IPS-NIHi11 (cell line): ENCODE data around the gene NAA60.
"Not testable (repeated sequence)": the region's sequence is repeated elsewhere in the genome, so short reads cannot be mapped to it uniquely, and the experiment has no call there.

Experiments
- DNase-seq: peaks from one replicate; pipeline ENCODE4 v3.0.0; 2012; ENCODE audit warnings: mixed read lengths, low spot score

NAA60 gene

DNA sequence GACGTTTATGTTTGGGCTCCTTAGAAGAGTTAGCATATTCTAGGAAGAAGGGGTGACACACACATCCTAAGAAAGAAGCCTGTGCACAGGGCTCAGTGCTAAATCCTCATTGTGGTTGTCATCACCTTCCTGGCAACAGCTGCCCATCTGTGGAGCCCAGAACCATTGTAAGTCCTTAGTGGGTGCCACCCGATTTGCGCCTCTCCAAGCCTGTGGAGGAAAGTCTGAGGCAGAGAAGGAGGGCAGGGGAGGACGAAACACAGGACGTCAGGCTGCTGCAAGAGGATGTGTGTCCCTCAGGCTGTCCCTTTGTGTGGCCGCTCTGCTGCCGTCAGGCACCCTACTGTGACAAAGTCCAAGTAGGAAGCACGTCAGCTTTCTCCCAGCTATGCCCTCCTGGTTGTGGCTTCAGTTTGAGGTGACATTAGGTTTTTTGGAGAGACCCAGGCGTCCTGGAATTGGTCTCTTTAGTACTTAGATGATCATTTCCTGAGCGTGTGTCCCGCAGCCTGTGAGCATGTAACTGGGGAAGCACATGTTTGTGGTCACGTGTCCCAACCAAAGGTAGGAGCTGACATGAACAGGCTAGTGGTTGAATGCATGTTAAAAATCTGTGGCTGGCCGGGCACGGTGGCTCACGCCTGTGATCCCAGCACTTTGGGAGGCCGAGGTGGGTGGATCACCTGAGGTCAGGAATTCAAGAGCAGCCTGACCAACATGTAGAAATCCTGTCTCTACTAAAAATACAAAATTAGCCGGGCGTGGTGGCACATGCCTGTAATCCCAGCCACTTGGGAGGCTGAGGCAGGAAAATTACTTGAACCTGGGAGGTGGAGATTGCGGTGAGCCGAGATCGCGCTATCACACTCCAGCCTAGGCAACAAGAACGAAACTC is 68.1 kb downstream of the NAA60 start:
- no peak for DNase-seq

DNA sequence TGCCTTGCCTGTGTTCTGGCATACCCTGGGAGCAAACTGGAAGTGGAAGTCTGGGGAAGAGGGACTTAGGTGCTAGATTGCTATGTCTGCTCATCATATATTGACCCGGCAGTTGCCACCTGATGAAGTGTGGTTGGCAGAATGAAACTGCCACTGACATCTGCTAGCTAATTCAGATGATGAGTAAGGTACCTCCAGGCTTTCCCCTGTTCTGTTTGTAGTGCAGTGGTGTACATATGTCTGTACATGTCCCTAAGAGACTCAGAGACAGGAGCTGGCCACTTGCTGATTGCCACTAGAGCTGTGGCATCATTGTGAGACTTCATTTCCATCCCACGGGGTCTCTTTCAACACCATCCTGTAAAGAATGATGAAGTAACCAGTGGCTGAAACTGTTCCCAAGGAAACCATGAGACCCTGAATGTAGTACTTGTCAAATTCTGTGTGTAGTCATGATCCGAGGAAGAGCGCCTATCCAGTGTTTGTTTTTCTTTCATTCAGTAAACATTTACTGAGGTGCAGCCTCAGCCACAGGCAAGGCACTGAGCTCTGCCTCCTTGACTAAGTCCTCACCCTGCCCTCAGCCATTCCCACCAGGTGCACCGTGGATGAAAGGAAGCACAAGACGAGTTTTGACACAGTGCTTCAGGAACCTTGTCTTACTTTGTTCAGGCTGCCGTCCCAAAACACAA is 70.6 kb downstream of the NAA60 start:
- DNase-seq, result no peak

DNA sequence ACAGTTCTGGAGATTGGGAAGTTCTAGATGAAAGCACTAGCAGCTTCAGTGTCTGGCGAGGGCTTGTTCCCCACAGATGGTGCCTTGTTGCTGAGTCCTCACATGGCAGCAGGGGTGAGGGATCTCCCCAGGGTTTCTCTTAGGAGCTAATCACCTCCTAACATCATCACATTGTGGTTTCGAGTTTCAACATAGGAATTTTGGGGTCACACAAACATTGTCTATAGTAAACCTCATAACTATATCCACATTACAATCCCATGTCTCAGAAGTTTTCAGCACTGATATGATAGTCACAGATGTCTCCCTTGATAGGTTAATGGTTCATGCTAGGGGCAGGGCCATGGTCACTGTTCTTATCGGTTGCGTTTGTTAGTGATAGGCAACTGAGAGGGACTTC is 71.1 kb downstream of the NAA60 start:
- no peak for DNase-seq

- DNase-seq, result no peak
Measured at GRCh38 chr16:3515897-3516296, 72.4 kb downstream of the NAA60 start.

GRCh38 chr16:3518292-3518985 is 75.0 kb downstream of the NAA60 start:
- DNase-seq, result no peak

GRCh38 chr16:3518986-3519348 is 75.5 kb downstream of the NAA60 start:
- no peak for DNase-seq

GRCh38 chr16:3519581-3519980 is 76.1 kb downstream of the NAA60 start:
- DNase-seq, result no peak

DNA sequence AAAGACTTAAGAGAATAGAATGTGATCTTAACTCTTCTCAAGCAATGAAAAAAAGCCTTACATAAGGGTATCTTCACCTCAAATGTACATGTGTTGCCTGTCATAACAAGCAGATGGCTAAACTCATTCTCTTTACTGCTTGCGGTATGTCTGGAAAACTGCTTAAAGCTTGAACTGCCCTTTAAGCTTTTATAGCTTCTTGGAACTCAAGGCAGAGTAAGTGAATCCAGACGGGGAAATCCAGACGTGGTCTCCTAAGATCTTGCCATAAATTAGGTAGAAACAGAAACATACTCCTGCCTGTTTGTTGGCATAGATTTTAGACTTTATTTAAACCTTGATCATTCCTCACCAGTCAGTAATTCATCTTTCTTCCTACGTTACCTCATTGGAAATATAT is 76.9 kb downstream of the NAA60 start:
- DNase-seq, result no peak

DNA sequence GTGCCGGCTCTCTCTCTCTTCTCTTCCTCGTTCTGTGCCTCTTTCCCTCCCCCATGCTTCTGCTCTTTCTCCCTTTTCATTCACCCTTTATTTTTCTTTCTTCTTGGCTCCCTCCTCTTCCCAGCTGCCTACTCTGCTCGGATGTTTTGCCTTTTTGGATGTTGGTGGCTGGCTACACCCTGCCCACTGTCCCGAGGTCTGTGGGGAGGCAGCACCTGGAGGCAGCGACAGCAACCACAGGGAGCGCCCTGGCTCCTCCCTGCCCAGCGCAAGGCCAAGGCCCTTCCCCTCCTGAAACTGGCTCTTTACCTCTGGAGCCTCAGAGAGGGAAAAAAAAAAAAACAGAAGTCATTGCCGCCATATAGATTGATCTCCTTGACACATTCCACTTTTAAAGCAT is 77.4 kb downstream of the NAA60 start:
- DNase-seq, result peak; percentile 53

DNA sequence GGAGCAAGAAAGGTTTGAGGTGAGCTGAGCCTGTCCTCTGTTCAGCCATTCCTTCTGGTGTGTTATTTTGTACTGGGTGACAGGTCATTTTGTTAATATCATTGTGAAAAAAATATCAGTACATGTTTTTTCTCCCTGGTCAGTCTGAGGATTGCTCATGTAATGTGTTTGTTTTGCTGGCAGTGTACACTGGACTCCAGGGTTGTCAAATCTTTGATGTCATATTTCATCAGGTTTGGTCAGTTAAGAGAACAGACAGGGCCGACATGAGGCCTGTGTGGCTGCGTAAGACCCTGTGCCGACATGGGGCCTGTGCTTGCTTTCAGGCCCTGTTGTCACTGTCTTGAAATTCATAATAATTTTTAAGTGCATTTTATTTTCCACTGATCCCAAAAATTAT is 79.8 kb downstream of the NAA60 start:
- DNase-seq, result no peak

GRCh38 chr16:3525951-3526350 is 82.5 kb downstream of the NAA60 start:
- no peak for DNase-seq

- DNase-seq, result not testable (repeated sequence)
Measured at GRCh38 chr16:3527216-3527829, 83.8 kb downstream of the NAA60 start.

DNA sequence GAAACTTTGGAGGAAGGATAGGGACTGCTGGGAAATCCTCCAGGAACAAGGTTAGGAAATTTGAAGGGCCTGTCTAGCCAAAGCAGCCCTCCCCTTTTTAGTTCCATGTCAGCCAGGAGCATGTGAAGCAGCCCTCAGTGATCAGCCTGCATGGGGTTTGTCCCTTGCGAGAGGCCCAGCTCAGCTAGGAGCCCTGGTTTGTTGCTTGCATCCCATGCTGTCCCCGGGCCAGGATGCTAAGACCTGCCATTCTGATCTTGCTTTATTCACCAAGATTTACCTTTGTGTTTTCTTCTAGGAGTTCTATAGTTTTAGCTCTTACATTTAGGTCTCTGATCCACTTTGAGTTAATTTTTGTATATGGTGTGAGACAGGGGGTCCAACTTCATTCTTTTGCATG is 84.9 kb downstream of the NAA60 start:
- no peak for DNase-seq

DNA sequence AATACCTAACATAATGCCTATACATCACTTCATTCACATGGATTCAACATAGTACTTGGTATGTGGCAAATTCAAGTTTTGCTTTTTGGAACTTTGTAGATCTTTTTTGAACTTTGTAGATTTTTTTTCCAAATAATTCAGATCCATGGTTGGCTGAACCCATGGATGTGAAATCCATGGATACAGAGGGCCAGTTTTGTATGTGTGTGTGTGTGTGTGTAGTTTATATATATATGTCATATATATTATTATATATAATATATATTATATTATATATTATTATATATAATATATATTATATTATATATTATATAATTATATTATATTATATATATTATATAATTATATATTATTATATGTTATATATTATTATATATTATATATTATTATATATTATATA is 85.7 kb downstream of the NAA60 start:
- no peak for DNase-seq

- no peak for DNase-seq
Measured at GRCh38 chr16:3530371-3530914, 87.0 kb downstream of the NAA60 start.

DNA sequence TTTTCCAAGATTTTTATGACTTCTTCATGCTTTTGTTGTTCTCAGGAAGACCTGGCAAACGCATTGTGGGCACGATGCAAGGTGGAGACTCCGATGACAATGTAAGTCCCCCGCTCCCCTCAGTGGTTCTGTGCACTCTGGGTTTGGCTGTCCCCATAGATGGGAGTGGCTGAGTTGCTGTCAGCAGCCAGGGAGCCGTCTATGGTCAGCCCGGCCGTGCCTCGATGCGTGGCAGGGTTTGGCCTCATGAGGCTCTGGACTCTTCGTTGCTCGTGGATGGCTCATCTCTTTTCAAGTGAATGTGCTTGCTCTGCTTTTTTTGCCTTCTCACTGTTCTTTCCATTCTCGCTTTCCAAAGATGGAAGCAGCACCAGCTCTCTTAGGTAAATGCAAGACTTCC is 89.3 kb downstream of the NAA60 start:
- no peak for DNase-seq

DNA sequence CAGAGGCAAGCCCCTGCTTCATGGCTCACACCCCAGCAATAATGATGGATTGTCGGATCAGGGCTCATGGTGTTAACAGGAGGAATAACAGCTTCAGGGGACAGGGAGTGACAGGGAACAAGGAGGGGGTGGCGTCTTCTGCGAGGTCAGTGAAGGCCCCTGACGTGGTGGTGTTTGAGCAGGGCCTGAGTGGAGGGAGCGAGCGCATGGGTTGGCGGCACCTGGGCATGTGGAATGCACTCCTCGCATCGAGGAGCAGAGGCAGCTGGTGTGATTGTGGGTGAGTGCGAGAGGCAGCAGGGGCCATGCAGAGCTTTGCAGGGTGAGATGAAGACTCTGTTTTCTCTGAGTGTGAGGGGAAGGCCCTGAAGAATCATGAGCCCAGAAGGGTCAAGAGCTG is 90.6 kb downstream of the NAA60 start:
- no peak for DNase-seq

DNA sequence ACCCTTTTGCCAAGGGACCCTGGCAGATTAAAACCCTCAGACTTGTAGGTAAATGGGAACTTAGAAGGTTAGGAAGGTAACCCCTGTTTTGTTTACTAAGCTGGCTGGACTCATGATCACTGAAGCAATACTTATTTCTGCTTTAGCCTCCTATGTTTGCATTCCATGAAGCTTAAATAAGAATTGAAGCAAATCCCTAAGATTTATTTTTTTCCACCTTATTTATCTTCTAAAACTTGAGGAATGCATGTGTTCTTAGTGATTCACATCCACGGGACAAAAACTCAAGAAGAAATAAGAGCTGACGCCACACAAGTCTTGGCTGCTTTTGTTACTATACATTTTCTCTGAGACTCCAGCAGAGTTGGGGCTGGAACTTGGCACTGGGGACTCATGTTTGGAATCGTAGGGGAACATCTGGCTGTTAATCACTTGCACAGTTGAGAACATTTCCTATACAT is 92.8 kb downstream of the NAA60 start:
- no peak for DNase-seq
